ENCODE results near the gene PAPPA2. TPM values are rescaled to one million over a fixed set of nuclear protein-coding genes. Genes with fewer than 3 reads are reported as not detected.

The PAPPA2 gene
- total RNA-seq, 1 donor from 2014 or later = 0.07 TPM

DNA sequence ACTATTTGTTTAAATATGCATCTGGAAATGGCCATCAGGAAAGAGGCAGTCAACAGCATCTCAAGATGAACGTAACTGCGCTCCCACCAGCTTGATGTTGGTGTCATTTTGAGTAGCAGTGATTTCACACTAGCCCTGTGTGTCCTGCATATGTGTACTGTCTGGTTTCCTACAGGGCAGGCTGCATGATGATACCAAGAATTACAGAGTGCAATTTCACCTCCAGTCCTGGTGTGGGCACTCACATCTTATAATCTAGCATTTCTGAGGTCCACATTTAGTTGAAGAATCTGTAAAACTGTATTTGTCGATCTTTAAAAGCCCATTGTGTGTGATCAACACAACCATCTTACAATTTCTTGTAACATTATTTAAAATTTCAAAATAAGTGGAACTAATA, 336.4 kb downstream of the PAPPA2 start:
- intact Hi-C loops (cut with micrococcal nuclease) = no loop called here

DNA sequence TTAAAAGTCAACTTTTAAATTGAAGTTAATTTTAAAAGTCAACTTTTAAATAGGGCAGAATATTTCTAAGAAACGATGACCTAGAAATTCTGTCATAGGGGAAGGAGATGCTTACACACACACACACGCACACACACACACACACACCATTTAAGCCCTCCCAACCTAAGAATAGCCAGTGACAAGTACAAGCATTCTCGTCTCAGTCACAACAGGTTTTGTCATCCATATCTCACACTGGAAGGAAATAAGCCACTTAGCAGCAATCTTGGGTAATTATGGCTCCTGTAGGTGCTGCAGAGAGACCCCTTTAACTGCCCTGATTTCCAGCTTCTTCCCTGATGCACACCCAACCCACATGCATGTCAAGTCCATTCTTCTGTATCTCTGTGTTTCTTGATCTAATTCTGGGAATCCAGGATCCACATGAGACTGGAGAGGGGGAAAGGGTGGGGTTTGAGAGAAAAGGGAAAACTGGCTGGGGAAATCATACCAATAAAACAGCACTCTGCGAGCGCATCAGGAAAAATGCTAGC, 338.1 kb downstream of the PAPPA2 start:
- intact Hi-C loops (cut with micrococcal nuclease) = no loop called here

DNA sequence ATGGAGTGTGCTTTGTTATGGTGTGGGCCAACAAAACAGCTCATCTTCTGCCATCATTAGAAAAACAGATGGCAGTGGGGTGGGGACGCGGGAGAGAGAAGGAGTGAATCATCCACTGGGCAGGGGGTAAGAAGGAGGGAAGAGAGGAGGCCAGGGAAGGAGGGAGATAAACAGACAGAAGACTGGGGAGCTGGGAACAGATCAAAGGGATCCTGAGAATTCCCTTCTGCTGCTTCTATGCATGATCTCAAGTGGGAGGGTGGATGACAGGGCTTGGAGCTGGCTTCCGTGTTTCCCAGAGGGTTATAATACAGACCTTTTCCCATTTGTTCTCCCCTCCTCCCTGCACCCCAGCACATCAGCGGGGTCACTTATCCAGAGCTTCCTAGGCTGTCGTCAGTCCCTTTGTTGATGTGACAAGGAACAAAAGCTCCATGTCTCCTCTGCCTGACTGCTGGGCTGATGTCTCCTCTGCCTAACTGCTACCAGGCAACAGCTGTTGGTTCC, 338.6 kb downstream of the PAPPA2 start:
- intact Hi-C loops (cut with micrococcal nuclease) = no loop called here

DNA sequence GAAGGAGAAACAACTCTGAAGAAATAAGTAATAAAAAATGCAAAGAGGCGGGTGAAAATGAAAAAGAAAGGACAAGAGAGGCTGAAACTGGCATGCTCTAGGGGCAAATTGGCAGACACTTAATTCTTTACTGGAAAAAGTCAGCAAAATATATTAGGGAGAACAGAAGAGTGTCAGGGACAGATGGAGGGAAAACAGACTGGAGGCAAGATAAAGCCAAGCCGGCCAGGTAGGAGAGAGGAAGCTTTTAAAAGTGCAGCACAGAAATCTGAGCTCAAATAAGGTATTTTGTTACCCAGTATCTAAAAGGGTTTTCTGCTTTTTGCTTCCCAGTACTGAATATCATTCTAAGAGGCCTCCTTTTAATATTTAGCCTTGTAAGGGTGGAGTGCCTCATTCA, 339.3 kb downstream of the PAPPA2 start:
- intact Hi-C loops (cut with micrococcal nuclease) = no loop called here

DNA sequence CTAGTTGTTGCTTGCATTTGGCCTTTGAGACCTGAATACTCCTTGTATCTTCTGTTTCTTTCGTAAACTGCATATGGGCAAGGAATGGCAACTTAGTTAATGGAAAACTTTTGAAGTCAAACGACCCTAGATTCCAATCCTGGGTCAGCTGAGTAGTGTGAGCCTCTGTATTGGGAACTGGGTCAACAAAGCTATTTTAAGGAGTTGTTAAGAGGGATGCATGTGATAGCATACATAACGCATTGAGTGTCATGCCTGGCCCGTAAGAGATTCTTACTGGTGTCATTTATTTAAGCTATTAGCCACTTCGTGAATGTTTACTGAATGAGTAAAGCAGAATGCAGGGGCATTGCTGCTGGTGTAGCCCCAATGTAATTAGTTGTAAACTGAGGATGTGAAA, 340.1 kb downstream of the PAPPA2 start:
- intact Hi-C loops (cut with micrococcal nuclease) = no loop called here

DNA sequence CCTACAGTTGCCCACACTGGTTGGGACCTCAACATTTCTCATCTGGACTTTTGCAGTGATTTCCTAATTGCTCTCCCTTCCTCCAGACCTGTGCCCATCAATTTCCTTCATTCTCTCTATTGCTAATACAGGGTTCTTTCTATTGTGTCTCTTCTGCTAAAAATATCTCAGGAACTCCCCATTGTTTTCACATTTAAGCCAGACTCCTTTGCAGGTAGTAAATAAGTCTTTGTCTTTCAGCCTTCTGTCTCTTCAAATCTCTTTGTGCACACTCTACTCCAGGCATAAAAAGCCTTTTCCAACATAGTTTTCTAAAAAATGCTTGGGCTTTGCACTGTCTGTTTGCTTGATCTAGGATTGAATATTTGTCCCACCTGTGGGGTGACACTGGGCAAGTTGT, 340.6 kb downstream of the PAPPA2 start:
- intact Hi-C loops (cut with micrococcal nuclease) = no loop called here

DNA sequence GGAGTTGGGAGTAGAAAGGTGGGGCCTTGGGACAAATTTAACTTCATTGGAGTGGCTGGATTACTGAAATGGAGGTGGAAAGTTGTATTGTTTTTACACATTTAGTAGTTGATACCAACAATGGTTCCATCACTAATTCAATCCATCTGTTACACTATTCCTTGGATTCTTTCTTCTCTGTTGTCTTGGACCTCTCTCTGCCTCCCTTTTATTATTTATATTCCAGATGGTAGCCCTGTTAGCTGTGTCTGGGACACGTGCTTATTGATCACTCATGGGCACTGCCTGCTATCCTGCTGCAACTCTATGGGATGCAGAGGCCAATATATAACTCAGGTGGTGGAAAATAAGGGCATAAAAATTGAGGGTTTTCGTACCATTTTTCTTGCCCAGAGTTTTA, 346.3 kb downstream of the PAPPA2 start:
- intact Hi-C loops (cut with micrococcal nuclease) = no loop called here

DNA sequence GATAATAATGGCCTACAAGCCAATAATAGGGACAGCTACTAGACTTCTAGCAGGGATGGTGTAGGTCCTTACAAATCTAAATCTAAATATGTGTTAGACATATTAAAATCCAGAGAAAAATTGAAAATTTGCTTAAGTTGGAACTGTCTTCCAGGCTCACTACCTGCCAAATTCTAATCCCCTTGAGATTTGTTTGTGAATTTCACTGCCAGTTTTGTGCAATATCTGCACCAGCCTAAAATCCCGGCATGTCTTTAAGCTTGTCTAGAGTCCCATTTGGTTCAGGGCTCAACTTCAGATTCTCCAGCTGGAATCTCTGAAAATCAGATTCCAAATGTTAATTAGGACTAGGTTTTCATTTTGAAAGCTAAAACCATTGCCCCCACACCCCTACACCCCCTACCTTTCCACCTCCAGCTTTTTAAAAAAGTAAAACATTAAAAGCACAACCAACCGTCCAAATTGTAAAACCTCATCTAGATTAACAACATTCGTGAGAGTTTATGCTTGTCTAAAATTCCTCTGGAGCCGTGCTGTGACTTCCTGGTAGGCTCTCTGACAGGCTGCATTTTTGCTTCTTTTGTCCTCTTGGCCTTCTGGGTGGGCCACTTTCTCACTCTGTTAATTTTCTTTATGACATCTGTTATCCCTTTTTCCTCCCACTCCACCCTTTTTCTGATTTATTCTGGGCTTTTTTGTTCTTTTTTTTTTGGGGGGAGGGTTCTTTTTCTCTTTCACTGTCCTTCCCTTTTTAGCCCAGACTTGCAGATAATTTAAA, 348.7 kb downstream of the PAPPA2 start:
- intact Hi-C loops (cut with micrococcal nuclease) = no loop called here

DNA sequence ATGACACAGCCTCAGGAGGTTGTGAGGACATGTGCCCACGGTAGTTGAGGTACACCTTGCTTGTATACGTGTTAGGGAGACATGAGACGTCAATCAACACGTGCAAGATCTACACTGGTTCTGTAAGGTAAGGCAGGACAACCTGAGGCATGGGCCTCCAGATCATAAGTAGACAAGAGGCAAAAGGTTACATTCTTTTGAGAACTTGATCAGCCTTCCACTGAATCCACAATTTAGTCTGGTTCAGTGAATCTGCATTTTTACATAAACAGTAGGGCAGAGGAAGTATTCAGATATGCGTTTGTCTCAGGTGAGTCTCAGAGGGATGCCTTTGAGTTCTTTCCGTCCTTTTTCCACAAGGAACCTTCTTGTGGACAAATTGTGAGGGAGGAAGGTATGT, 352.6 kb downstream of the PAPPA2 start:
- intact Hi-C loops (cut with micrococcal nuclease) = no loop called here

DNA sequence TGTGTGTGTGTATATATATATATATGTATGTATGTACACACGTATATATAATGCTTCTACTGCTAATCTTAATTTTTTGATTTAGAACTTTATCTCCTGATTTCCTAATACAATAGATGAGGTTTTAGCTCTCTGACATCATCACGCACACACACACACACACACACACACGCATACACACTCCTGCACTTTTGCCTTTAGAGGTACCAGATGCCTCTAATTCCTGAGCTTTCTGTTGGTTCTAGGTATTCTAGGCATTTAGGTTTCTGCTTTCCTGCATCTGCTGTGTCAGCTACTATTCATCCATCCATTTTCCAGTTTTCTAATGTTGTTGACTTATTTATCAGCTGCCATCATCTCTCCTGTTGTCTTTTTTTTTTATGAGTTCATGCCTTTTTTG, 353.3 kb downstream of the PAPPA2 start:
- intact Hi-C loops (cut with micrococcal nuclease) = no loop called here

DNA sequence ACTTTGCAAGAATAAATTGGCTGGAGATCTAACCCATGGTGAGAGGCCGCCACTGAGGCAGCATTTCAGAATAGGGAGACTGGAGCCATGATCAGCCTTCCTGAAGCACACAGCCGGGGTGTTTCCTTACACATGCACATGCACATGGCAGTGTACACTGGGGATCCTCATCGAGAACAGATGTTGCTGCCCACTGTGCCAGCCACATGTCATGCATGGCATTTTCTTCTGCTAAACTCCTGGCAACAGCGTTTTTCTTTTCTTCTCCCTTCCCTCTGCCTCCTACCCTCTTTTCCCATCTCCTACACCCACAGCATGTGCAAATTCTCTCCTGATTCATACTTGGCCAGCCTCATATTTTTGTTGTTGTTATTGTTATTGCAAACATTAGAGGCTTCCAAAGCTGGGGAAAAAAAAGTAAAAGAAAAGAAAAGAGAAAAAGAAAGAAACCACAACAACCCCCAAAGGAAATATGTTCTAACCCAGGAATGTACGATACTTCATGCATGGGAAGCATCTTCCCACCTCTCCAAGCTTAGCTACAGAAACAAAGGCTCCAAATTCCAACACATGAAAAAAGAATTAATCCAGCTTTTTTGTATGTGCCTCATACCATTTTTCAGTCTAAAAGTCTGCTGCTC, 357.5 kb downstream of the PAPPA2 start:
- intact Hi-C loops (cut with micrococcal nuclease) = no loop called here

DNA sequence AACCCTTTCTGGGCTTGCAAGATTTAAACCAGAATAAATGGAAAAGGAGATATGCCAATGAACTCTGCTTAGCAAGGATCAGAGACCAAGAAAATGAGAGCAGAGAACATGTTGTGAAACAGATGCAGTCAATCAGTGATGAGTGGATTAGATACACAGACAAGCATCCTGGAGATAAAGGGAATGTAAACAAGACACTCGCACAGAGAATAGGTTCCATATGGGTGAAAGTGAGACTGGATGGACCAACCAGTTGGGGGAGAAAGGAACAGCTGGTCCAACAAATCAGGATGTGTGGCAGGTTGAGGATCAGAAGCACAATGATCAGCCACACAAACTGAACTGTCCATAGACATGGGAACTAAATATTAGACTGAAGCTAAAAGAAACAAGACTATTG, 363.3 kb downstream of the PAPPA2 start:
- intact Hi-C loops (cut with micrococcal nuclease) = no loop called here

DNA sequence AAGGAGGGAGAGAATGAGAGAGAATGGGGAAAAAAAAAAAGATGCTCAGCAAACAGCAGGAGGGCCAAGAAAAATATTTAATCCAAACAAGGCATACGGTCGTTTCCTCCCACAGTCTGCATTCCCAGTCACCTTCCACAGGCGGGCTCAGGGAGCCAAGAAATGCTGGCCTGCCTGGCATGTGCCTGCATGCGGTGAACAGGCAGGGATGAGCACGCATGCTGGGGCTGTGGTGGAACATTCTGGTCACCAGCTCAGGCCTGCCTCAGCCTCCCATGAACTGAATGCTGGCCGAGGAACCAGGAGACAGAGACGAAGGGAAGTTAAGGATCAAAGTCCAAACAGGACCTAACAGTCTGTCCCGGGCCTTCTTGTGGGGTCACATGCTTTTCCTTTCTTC, 366.3 kb downstream of the PAPPA2 start:
- intact Hi-C loops (cut with micrococcal nuclease) = no loop called here

DNA sequence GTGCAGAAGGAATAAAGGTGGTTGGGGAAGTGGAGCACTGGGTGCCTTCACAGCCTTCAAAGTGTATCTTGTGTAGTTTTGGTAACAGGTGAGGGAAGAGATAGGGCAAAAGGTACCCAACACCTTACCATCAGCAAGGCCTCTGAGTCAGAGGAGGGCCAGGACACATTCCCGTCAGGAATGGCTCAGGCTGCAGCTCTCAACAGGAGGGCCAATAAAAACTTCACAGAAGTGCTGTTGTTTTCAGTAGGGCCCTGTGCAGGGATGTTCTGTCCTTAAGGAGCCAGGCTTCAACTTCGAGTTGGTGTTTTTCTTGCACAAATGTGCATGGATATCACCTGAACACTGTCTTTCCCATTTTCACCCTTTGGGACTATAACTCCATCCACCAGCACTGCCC, 368.2 kb downstream of the PAPPA2 start:
- intact Hi-C loops (cut with micrococcal nuclease) = no loop called here

DNA sequence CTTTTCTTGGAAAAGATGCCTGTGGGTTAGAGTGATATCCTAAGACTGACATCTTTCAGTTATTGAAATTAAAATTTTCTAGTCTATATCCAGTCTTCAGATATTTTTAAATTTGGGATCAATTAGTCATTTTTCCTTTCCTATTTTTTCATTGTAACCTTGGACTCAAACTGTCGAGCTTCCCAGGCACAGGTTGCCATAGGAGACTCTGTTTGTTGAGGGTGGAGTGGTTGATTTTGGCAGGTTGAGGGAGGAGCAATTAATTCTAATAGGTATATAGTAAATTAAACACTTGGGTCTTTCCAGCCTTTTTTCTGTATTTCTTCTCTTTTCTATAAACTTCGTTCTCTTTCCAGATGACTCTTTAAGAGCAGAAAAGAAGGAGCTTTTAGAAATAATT, 374.7 kb downstream of the PAPPA2 start:
- intact Hi-C loops (cut with micrococcal nuclease) = no loop called here

DNA sequence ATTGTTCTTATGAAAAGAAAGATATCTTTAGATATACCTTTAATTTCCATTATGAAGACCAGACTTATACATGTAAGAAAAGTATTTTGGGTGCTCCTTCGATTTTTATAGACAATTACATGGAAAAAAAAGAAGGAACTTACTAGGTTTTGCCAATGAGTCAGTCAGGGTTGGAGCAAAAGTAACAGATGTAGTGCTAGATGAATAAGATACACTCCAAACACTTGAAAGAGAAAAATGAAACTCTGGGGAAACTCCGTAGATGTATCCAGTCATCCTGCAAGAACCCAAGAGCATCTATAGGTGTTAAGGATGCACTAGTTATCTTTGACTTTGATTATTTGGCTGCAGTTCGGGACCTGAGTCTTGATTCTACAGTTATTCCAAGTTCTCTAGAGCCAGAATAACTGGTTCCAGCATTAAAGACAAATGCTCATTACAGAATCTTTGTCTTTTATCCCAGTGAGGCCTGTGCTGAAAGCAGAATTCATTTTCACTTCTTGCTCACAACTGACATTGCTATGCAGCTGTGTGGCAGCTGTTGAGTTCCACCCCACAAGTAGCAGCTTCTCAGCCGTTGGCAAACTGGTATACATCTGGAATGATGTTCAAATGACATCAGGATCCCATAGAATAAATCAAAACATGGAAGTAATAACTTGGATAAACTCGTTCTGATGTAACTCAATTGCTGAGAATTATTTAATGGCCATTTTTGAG, 375.5 kb downstream of the PAPPA2 start:
- intact Hi-C loops (cut with micrococcal nuclease) = no loop called here

DNA sequence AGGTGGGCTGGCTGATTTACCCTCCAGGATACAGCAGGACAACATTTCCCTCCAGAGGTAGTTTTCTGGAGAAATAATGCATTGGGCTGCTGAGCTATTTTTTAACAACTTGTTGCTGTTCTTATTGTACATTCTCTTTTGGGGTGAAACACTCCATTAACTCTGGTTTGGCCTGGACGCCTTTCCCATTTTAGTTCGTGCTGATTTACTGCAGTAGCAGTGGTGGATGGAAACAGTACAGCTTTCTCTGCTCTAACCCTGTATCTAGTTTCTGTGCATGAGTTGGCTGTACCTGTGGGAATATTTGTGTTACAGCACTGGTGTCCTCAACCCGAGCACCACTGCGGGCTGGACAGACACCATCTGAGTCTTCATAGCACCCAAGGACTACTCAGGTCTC, 376.2 kb downstream of the PAPPA2 start:
- intact Hi-C loops (cut with micrococcal nuclease) = no loop called here

DNA sequence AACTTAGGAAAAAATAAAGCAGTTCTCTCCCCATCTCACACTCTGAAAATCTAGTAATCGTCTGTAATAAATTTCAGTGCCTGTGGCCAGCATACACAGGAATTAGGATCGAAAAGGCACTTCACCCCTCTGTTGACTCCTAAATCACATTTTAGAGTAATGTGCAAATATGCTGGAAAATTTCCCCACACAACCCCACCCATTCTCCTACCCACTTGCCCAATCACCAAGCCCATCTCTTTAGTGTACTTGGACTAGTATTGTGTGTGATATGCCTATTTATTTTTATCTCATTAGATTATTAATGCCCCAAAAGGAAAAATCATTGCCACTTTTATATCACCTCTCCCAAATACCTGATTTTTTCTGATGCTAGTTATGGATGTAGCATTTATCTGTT, 378.3 kb downstream of the PAPPA2 start:
- intact Hi-C loops (cut with micrococcal nuclease) = no loop called here

DNA sequence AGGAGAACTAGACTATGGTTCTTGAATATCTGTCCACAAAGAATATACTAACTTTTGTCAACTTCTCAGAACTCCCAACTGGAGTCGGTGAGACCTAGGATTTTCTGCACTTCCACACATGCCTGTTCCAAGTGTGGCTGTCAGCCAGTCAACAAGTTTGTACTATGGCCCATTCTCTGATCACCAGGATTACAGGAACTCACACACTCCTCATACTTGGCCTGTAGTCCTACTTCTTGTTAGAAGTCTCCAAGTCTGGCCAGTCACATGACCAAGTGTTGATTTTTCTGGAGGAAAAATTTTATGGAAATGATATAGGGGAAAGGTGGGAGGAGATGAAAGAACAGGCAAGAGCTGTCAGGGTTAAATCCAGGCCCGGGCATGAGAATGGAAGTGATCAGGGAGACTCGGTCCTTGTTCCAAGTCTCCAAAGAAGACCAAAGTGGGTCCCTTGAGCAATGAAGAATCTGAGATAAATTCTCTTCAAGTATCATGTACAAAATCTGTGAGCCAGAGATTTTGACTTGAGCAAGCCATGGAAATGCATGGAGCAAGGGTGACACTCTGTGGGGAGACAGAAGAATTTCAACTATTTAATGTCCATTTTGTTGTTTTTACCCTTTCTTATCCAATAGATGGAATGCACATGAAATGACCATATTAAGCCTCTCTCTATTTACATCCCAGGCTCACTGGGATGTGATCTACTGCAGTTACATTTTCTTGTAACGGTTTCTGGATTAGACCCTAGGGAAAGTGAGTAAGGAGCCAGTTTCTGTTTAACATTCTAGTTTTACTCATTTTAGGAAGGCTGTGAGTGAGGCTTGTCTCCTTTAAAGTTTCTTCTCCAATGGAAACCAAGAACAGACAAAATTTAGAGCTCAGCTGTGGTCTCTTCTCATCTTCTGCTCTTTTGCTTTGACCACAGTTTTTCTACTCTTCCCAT, 380.6 kb downstream of the PAPPA2 start:
- intact Hi-C loops (cut with micrococcal nuclease) = no loop called here

DNA sequence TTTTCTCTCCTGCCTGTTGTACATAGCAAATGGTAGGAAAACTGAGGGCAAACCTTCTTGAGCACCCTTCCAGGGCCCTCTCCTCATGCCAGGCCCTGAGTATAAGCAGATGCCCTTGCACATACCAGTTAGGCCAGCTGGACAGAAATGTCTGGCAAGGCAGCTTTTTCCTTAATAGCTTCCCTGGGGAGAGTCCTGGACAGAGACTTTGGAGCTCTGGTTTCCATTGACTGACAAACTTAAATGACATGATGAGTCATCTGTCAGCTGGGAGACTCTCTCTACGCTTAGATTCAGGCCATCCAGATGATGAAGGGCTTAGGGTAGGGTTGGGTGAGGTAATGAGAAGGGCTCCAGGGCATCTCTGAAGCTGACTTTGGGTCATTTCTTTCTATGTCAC, 384.1 kb downstream of the PAPPA2 start:
- intact Hi-C loops (cut with micrococcal nuclease) = no loop called here

DNA sequence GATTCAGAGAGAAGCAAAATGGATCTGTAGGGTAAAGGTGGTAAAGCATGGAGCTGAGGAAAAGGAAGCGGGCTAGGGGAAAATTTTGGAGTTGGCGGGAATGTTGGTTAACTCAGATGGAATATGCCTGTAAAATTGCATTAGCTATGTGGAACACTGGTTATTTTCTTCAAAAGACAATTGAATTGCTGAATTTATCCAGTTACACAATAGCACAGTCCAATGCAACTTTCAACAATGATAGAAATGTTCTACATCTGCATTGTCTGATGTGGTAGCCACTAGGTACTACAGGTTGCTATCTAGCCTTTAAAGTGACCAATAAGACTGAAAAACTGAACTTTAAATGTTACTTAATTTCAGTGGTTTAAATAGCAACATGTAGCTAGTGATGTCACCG, 386.3 kb downstream of the PAPPA2 start:
- intact Hi-C loops (cut with micrococcal nuclease) = no loop called here

Measured in T-helper 2 cell treated with Interferon-gamma antibody and Interleukin-4, amounts not matched to agents 100 ng/mL and 5 ng/mL, for 36 hours (primary cell).